H1 (cell line): ENCODE data around the gene NR4A3. TPM values are rescaled to one million over a fixed set of nuclear protein-coding genes. Genes with fewer than 3 reads are reported as not detected.

Experiments used
- CBX8 ChIP-seq: fragments of 300-800, 300-1000 bp; sonication (generic); IDR thresholded peaks from 2 replicates; pipeline ENCODE4 v1.7.1; 2016; ENCODE audit warnings: low read depth, low read length, borderline replicate concordance
- JUN ChIP-seq: IDR thresholded peaks from 2 replicates; pipeline ENCODE4 v1.6.1; 2011; ENCODE audit warnings: low read depth, mild to moderate bottlenecking, improper control_type of control experiment, low read length
- NRF1 ChIP-seq: IDR thresholded peaks from 2 replicates; pipeline ENCODE4 v1.6.1; 2011; ENCODE audit warnings: mild to moderate bottlenecking, low read depth, low read length, improper control_type of control experiment
- RXRA ChIP-seq: IDR thresholded peaks from 2 replicates; pipeline ENCODE4 v1.6.1; 2011; ENCODE audit warnings: low read depth, mild to moderate bottlenecking, low read length, moderate library complexity; ENCODE audit not compliant: insufficient read depth
- SIRT6 ChIP-seq: IDR thresholded peaks from one replicate; pipeline ENCODE4 v1.7.1; 2012; ENCODE audit warnings: low read length, inconsistent platforms
- TBP ChIP-seq: IDR thresholded peaks from 2 replicates; pipeline ENCODE4 v1.6.1; 2011; ENCODE audit warnings: low read depth, low read length, improper control_type of control experiment
- TCF12 ChIP-seq: IDR thresholded peaks from 2 replicates; pipeline ENCODE4 v1.6.1; 2011; ENCODE audit warnings: low read depth, mild to moderate bottlenecking, low read length
- USF2 ChIP-seq: IDR thresholded peaks from 2 replicates; pipeline ENCODE4 v1.6.1; 2011; ENCODE audit warnings: low read length, improper control_type of control experiment
- polyA plus RNA-seq, 7 experiments: library from polyadenylated mRNA; depleted of rRNA in 3 of 7; stranded (reverse) in 5 of 7; unstranded in 2 of 7; fragments of >200 nt in 5 of 7; fragments of 200-250 nt in 2 of 7; gene quantifications; 1 replicate in 5 of 7; 2 replicates in 1 of 7; 4 replicates in 1 of 7; pipeline versions ENCODE4 v1.2.1 to v1.2.3, GENCODE V29; 2011 to 2013; ENCODE audit warnings: missing spikeins in 2 of 7, mixed read lengths in 2 of 7
- total RNA-seq: library from RNA; stranded (reverse); fragmentation: NEBNext Ultra II Directional; extraction: Animal tissue kit (Norgen Biotek cat#: 25700); gene quantifications from 2 replicates; pipeline ENCODE4 v1.2.1, GENCODE V29; 2021

The NR4A3 gene
- total and polyA plus RNA-seq, 2 of the 8 experiments (the other 6 are each of a cell fraction or from before 2014, with no cell fraction given) = 0.05 to 0.30 TPM

- TF ChIP-seq SIRT6 (no peak), JUN (no peak), TBP (no peak), NRF1 (no peak), CBX8 (no peak), RXRA (no peak), TCF12 (no peak), USF2 (no peak)
Observed at GRCh38 chr9:99773468-99774138, 48.1 kb upstream of the NR4A3 start (continued).
